Esophagus muscularis mucosa (tissue), 4 donors: Measurements from ENCODE around the gene CYP11A1. TPM values are rescaled to one million over a fixed set of nuclear protein-coding genes. Genes with fewer than 3 reads are reported as not detected.

Experiments
- DNase-seq: peaks from one replicate; pipeline ENCODE4 v3.0.0-alpha.2; 2017; ENCODE audit errors: extremely low spot score
- H3K27ac ChIP-seq, 4 donors: fragments of 200-600 bp; sonication (generic); replicated peaks in 1 of 4; 1 replicate in 3 of 4; 2 replicates in 1 of 4; pipeline ENCODE4 v1.5.1; 2016 to 2019; ENCODE audit warnings: mild to moderate bottlenecking in 1 of 4
- H3K27me3 ChIP-seq, 4 donors: fragments of 200-600 bp; sonication (generic); one replicate each; pipeline versions ENCODE4 v1.5.1 to v1.6.0; 2016 to 2019
- H3K36me3 ChIP-seq, 4 donors: fragments of 200-600 bp; sonication (generic); one replicate each; pipeline ENCODE4 v1.5.1; 2016 to 2019
- H3K4me1 ChIP-seq, 4 donors: fragments of 200-600 bp; sonication (generic); one replicate each; pipeline ENCODE4 v1.5.1; 2016 to 2019
- H3K4me3 ChIP-seq, 4 donors: fragments of 200-600 bp; sonication (generic); 1 replicate in 2 of 4; 2 replicates in 2 of 4; pipeline ENCODE4 v1.5.1; 2016 to 2019; ENCODE audit warnings: mild to moderate bottlenecking in 4 of 4, moderate library complexity in 1 of 4
- H3K9me3 ChIP-seq, 4 donors: fragments of 200-600 bp; sonication (generic); 1 replicate in 3 of 4; 2 replicates in 1 of 4; pipeline ENCODE4 v1.5.1; 2016 to 2019
- EP300 ChIP-seq: sonication (generic); formaldehyde crosslinking; IDR thresholded peaks from one replicate; pipeline ENCODE4 v1.6.1; 2017; ENCODE audit warnings: antibody characterized with exemption
- POLR2A ChIP-seq: fragments of 450-650 bp; IDR thresholded peaks from one replicate; pipeline ENCODE4 v1.6.1; 2017; ENCODE audit warnings: antibody characterized with exemption, moderate library complexity, mild to moderate bottlenecking, low read depth
- POLR2AphosphoS5 ChIP-seq, 2 donors: sonication (generic); formaldehyde crosslinking; IDR thresholded peaks; one replicate each; pipeline ENCODE4 v1.6.1; 2017; ENCODE audit warnings: antibody characterized with exemption in 2 of 2
- WGBS: methylation state at CpG from one replicate; pipeline ENCODE4 v1.1.5; 2018; 5-methylcytosine and 5-hydroxymethylcytosine counted together
- intact Hi-C: fragments of 100-400 bp; cut with DNase I; formaldehyde crosslinking; loops from one replicate; pipeline ENCODE4 v1.15.1; 2023
- total RNA-seq, 4 donors: library from RNA; depleted of rRNA; stranded (reverse); fragments of >200 nt; gene quantifications; one replicate each; pipeline versions ENCODE4 v1.1.0 to v1.2.1, GENCODE V29; 2016
- TF ChIP-seq, protein P1 (sequence below), 3 experiments: fragments of 200-600 bp in 2 of 3; fragments of 450-650 bp in 1 of 3; sonication (generic) in 2 of 3; IDR thresholded peaks; one replicate each; pipeline ENCODE4 v1.5.1; 2017 to 2019; ENCODE audit warnings: antibody characterized with exemption in 3 of 3, mild to moderate bottlenecking in 2 of 3, moderate library complexity in 1 of 3

CYP11A1 gene
- total RNA-seq, 4 donors from 2014 or later: 1.7 to 2.5 (median 1.8) TPM

DNA sequence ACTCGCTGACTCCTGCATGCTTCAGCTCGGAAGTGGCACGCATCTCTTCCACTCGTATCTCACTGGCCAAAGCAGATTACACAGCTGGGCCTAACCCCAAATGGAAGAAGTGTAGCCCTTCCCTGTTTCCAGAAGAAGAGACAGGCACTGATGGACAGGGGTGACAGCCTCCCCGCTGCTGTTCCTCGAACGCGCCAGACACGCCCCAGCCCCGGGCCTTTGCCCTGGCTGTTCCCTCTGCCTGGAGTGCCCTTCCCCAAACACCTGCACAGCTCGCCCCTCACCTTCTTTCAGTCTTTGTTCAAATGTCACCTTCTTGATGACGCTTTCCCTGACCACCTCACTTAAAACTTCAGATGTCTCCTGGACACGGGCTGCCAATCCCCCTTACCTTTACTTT lies 26.0 kb upstream of the CYP11A1 start:
- WGBS: 90% methylated on average over 13 of the region's 13 CpGs
- no peak for DNase-seq
- no peak for TF ChIP-seq POLR2A
- TF ChIP-seq POLR2AphosphoS5 (IDR thresholded peaks at IDR 0.05): no peak
- TF ChIP-seq, protein P1, sequence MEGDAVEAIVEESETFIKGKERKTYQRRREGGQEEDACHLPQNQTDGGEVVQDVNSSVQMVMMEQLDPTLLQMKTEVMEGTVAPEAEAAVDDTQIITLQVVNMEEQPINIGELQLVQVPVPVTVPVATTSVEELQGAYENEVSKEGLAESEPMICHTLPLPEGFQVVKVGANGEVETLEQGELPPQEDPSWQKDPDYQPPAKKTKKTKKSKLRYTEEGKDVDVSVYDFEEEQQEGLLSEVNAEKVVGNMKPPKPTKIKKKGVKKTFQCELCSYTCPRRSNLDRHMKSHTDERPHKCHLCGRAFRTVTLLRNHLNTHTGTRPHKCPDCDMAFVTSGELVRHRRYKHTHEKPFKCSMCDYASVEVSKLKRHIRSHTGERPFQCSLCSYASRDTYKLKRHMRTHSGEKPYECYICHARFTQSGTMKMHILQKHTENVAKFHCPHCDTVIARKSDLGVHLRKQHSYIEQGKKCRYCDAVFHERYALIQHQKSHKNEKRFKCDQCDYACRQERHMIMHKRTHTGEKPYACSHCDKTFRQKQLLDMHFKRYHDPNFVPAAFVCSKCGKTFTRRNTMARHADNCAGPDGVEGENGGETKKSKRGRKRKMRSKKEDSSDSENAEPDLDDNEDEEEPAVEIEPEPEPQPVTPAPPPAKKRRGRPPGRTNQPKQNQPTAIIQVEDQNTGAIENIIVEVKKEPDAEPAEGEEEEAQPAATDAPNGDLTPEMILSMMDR (IDR thresholded peaks at IDR 0.05): no peak
- TF ChIP-seq EP300: no peak
- Histone ChIP-seq H3K27ac (no peak overlapping the region), H3K27me3 (peaks cover 0 to 4% (median 0%) of the 10 kb centered on the region in 4 donors), H3K9me3 (no peaks in the 10 kb centered on the region), H3K36me3 (no peaks in the 10 kb centered on the region), H3K4me1 (no peaks in the 10 kb centered on the region), H3K4me3 (no peak overlapping the region)
- intact Hi-C loops: no loop called here

DNA sequence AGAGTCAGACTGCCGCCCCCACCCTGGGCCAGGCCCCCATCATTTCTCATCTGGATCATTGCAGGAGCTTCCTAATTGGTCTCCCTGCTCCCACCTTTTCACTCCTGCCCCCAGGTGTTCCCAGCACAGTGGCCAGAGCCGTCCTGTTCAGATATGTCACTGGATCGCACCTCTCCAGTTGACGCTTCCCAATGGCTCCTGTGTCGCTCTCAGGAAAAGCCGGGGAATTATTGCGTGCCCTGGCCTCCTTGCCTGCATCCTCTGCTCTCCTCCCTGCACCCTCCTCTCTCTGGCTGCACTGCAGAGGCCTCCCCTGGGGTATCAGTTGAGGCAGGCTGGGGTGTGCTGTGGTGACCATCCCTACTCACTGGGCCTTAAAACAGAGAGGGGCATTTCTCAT lies 25.5 kb upstream of the CYP11A1 start:
- Histone ChIP-seq H3K27ac (no peak overlapping the region), H3K9me3 (no peaks in the 10 kb centered on the region), H3K36me3 (no peaks in the 10 kb centered on the region), H3K27me3 (peaks cover 0 to 4% (median 0%) of the 10 kb centered on the region in 4 donors), H3K4me3 (no peak overlapping the region), H3K4me1 (no peaks in the 10 kb centered on the region)
- TF ChIP-seq, protein P1 (IDR thresholded peaks at IDR 0.05): no peak
- TF ChIP-seq EP300: no peak
- no peak for TF ChIP-seq POLR2AphosphoS5 (IDR thresholded peaks at IDR 0.05)
- TF ChIP-seq POLR2A: no peak
- no peak for DNase-seq
- 93% methylated on average over 4 of the region's 7 CpGs for WGBS
- intact Hi-C loops: no loop called here

DNA sequence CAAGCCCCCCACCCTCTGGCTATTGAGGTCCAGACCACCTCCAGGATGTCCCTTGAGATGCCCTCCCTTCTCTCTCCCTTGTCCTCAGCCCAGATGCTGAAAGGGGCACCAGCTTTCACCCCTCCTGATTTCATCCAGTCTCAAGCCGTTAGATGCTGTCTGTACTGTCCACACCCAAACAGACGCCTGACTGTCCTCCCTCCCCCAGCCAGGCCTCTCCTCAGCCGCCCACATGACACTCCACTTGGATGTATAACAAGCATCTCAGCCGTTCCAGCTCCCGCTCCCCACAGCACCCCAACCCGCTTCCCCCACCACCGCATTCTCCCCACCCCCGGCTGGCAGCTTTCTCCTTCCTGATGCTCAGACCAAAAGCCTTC lies 25.0 kb upstream of the CYP11A1 start:
- TF ChIP-seq, protein P1 (IDR thresholded peaks at IDR 0.05): no peak
- TF ChIP-seq POLR2A (no peak), EP300 (no peak), POLR2AphosphoS5 (IDR thresholded peaks at IDR 0.05) (no peak)

DNA sequence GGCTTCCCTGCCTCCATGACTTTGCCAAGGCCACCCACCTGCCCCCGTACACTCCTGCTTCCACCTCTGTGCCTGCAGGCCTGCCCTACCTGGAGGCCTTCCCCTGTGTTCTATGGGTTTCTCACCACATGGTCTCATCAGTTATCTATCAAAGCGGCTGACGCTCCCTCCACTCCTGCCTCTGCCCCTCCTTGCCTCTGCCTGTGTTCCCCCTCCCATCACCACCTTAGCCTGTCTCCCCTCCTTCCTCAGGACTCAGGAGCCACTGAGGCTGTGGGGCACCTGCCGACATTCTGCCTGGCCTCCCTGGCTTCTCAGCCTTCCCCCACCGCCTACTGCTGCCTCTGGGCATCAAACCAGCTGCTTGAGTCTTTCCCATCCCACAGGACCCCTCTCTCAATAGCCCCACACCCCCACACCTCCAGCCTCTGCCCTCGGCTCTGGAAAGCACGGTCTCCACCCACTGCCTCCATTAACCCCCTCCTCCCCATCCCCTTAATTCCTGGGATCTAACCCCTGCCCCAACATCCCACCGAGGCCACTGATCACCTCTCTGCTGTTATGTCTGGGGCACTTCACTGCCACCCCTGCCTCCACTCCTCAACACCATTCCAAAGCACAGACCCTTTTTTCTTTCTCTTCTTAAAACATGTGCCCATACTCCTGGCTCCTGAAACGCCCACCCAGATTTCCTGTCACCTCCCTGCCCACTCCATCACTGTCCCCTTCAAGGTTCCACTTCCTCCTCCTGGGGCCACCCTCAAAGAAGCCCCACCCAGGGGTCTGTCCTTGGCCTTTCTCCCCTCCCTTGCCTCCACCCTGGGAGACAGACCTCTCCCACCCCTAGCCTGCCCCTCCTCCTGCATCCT lies 24.4 kb upstream of the CYP11A1 start:
- Histone ChIP-seq H3K27me3 (no peaks in the 10 kb centered on the region), H3K4me3 (no peak overlapping the region), H3K27ac (no peak overlapping the region), H3K4me1 (no peaks in the 10 kb centered on the region), H3K36me3 (no peaks in the 10 kb centered on the region), H3K9me3 (no peaks in the 10 kb centered on the region)
- DNase-seq: no peak
- TF ChIP-seq EP300 (no peak), POLR2AphosphoS5 (IDR thresholded peaks at IDR 0.05) (no peak), POLR2A (no peak)
- TF ChIP-seq, protein P1 (IDR thresholded peaks at IDR 0.05): no peak
- WGBS: 74% methylated on average over 9 of the region's 9 CpGs
- intact Hi-C loops: no loop called here

More for the DNA sequence above, 25.0 kb upstream of the CYP11A1 start:
- Histone ChIP-seq H3K4me1 (no peaks in the 10 kb centered on the region), H3K4me3 (no peak overlapping the region), H3K9me3 (no peaks in the 10 kb centered on the region), H3K27me3 (peaks cover 0 to 1% (median 0%) of the 10 kb centered on the region in 4 donors), H3K36me3 (no peaks in the 10 kb centered on the region), H3K27ac (no peak overlapping the region)
- WGBS: 47% methylated on average over 8 of the region's 8 CpGs
- intact Hi-C loops: no loop called here
- DNase-seq: no peak
